NCI-H1092 treated with DMSO at 0.1 percent for 48 hours (cell line): Measurements from ENCODE around the gene OTOG.

Experiments
- DNase-seq: peaks from one replicate; lab custom pipeline; 2025; lab: John Stamatoyannopoulos, UW

OTOG gene

GRCh38 chr11:17633279-17633986 lies 86.4 kb downstream of the OTOG start:
- DNase-seq = no peak

- DNase-seq = no peak
Measured at GRCh38 chr11:17633987-17634775, 87.1 kb downstream of the OTOG start.

GRCh38 chr11:17634776-17635550 lies 87.9 kb downstream of the OTOG start:
- DNase-seq = no peak

GRCh38 chr11:17635551-17635938 lies 88.5 kb downstream of the OTOG start:
- DNase-seq = no peak

- DNase-seq = no peak
Measured at GRCh38 chr11:17636721-17637120, 89.7 kb downstream of the OTOG start.

- no peak for DNase-seq
Measured at GRCh38 chr11:17637901-17638300, 90.8 kb downstream of the OTOG start.

GRCh38 chr11:17638311-17638710 lies 91.3 kb downstream of the OTOG start:
- DNase-seq = no peak

GRCh38 chr11:17639091-17639490 lies 92.0 kb downstream of the OTOG start:
- DNase-seq = no peak

- no peak for DNase-seq
Measured at GRCh38 chr11:17639781-17640180, 92.7 kb downstream of the OTOG start.

- no peak for DNase-seq
Measured at GRCh38 chr11:17640493-17641164, 93.6 kb downstream of the OTOG start.

GRCh38 chr11:17641792-17642350 lies 94.8 kb downstream of the OTOG start:
- DNase-seq = no peak

- no peak for DNase-seq
Measured at GRCh38 chr11:17642370-17642769, 95.3 kb downstream of the OTOG start.

GRCh38 chr11:17642980-17643379 lies 95.9 kb downstream of the OTOG start:
- no peak for DNase-seq

GRCh38 chr11:17643506-17644405 lies 96.7 kb downstream of the OTOG start:
- no peak for DNase-seq

GRCh38 chr11:17645190-17645970 lies 98.3 kb downstream of the OTOG start:
- DNase-seq = no peak

GRCh38 chr11:17646451-17647145 lies 99.5 kb downstream of the OTOG start:
- no peak for DNase-seq

- DNase-seq = no peak
Measured at GRCh38 chr11:17648528-17648927, 101.5 kb downstream of the OTOG start.

- DNase-seq = no peak
Measured at GRCh38 chr11:17649261-17649660, 102.2 kb downstream of the OTOG start.

- DNase-seq = no peak
Measured at GRCh38 chr11:17649696-17650095, 102.6 kb downstream of the OTOG start.
